H1 (cell line): ENCODE data around the gene FAM76A. TPM values are rescaled to one million over a fixed set of nuclear protein-coding genes. Genes with fewer than 3 reads are reported as not detected.

Experiments used
- CTCF ChIA-PET: fragments of 300-600 bp; sonication (Branson Sonifier 250); formaldehyde crosslinking; loops from one replicate; lab custom pipeline; 2021; ENCODE audit not compliant: partially characterized antibody; lab: Charles Lee
- POLR2A ChIA-PET: fragments of 300-600 bp; sonication (Branson Sonifier 250); formaldehyde crosslinking; loops from one replicate; lab custom pipeline; 2021; ENCODE audit warnings: inconsistent platforms; ENCODE audit not compliant: partially characterized antibody; lab: Charles Lee
- DNase-seq, 2 experiments: peaks; one replicate each; pipeline versions ENCODE4 v3.0.0 to v3.0.0-alpha.2; 2010 to 2022; ENCODE audit warnings: low spot score in 2 of 2, low read depth in 1 of 2, mixed read lengths in 1 of 2
- FAIRE-seq: peaks from 2 replicates; lab custom pipeline; 2011; peaks lifted over from hg19 to GRCh38; lab: Jason Lieb, UNC
- H2AFZ ChIP-seq: 2 replicates; pipeline ENCODE4 v1.8.1; 2012; ENCODE audit warnings: low read length, inconsistent platforms
- H2AK5ac ChIP-seq: 2 replicates; pipeline ENCODE4 v1.6.1; 2013; ENCODE audit warnings: low read depth, low read length
- H2BK120ac ChIP-seq: replicated peaks from 2 replicates; pipeline ENCODE3; 2013; ENCODE audit warnings: low read depth, low read length, inconsistent platforms
- H2BK12ac ChIP-seq: 2 replicates; pipeline ENCODE4 v1.6.1; 2013; ENCODE audit warnings: low read depth, low read length
- H2BK15ac ChIP-seq: 2 replicates; pipeline ENCODE4 v1.6.1; 2013; ENCODE audit warnings: low read length
- H2BK20ac ChIP-seq: 2 replicates; pipeline ENCODE4 v1.6.1; 2013; ENCODE audit warnings: low read length
- H2BK5ac ChIP-seq: 2 replicates; pipeline ENCODE4 v1.6.1; 2013; ENCODE audit warnings: low read depth, low read length
- H3K14ac ChIP-seq: 2 replicates; pipeline ENCODE4 v1.6.1; 2013; ENCODE audit warnings: inconsistent platforms; ENCODE audit not compliant: insufficient read length
- H3K18ac ChIP-seq: 2 replicates; pipeline ENCODE4 v1.6.1; 2013; ENCODE audit warnings: low read length; ENCODE audit errors: extremely low read depth
- H3K23ac ChIP-seq: 2 replicates; pipeline ENCODE4 v1.6.1; 2013; ENCODE audit warnings: inconsistent platforms; ENCODE audit not compliant: insufficient read length
- H3K23me2 ChIP-seq: 2 replicates; pipeline ENCODE4 v1.6.1; 2013; ENCODE audit warnings: low read depth, low read length
- H3K27ac ChIP-seq: 2 replicates; pipeline ENCODE4 v1.6.1; 2011; ENCODE audit warnings: low read depth, low read length, inconsistent platforms
- H3K27me3 ChIP-seq, 4 experiments: replicated peaks in 1 of 4; 1 replicate in 1 of 4; 2 replicates in 3 of 4; pipeline versions ENCODE4 v1.6.1 to v1.8.1; 2011 to 2013; ENCODE audit warnings: low read length in 3 of 4, mild to moderate bottlenecking in 3 of 4, inconsistent platforms in 2 of 4, mixed read lengths in 2 of 4, moderate library complexity in 1 of 4; ENCODE audit not compliant: control insufficient read depth in 3 of 4, insufficient read depth in 3 of 4; ENCODE audit errors: extremely low read depth in 1 of 4
- H3K36me3 ChIP-seq, 4 experiments: 2 replicates each; pipeline versions ENCODE4 v1.6.1 to v1.8.1; 2011 to 2013; ENCODE audit warnings: mild to moderate bottlenecking in 4 of 4, low read length in 3 of 4, moderate library complexity in 2 of 4, control low read depth in 1 of 4, inconsistent platforms in 1 of 4; ENCODE audit not compliant: insufficient read depth in 4 of 4, control insufficient read depth in 2 of 4
- H3K4ac ChIP-seq: replicated peaks from 2 replicates; pipeline ENCODE3; 2013; ENCODE audit warnings: low read length, low read depth, mixed read lengths, inconsistent platforms; ENCODE audit not compliant: insufficient read length
- H3K4me1 ChIP-seq, 4 experiments: replicated peaks in 1 of 4; 1 replicate in 1 of 4; 2 replicates in 3 of 4; pipeline versions ENCODE4 v1.6.1 to v1.8.1; 2011 to 2013; ENCODE audit warnings: low read length in 3 of 4, inconsistent platforms in 2 of 4, mixed read lengths in 1 of 4; ENCODE audit not compliant: insufficient read depth in 4 of 4, control insufficient read depth in 3 of 4
- H3K4me2 ChIP-seq, 2 experiments: 2 replicates each; pipeline versions ENCODE4 v1.6.1 to v1.8.1; 2011 to 2013; ENCODE audit warnings: low read depth in 2 of 2, low read length in 2 of 2, control low read depth in 1 of 2, inconsistent platforms in 1 of 2, mild to moderate bottlenecking in 1 of 2; ENCODE audit not compliant: insufficient read depth in 1 of 2
- H3K4me3 ChIP-seq, 4 experiments: fragments of 200-600, 300-600 bp in 1 of 4; sonication (generic), shearing (Covaris generic), sonication (Bioruptor Twin) in 1 of 4; 2 replicates each; pipeline versions ENCODE4 v1.5.1 to v1.8.1; 2011 to 2016; ENCODE audit warnings: low read length in 4 of 4, low read depth in 3 of 4, control low read depth in 2 of 4, inconsistent platforms in 2 of 4, mild to moderate bottlenecking in 2 of 4, mixed read lengths in 1 of 4, moderate library complexity in 1 of 4; ENCODE audit not compliant: insufficient read depth in 2 of 4; ENCODE audit errors: extremely low read depth in 1 of 4
- H3K56ac ChIP-seq: replicated peaks from 2 replicates; pipeline ENCODE3; 2013; ENCODE audit warnings: low read depth, mild to moderate bottlenecking, mixed read lengths, low read length, inconsistent platforms; ENCODE audit not compliant: insufficient read length
- H3K79me1 ChIP-seq: 2 replicates; pipeline ENCODE4 v1.6.1; 2013; ENCODE audit warnings: low read depth, low read length, control low read depth
- H3K79me2 ChIP-seq, 2 experiments: 2 replicates each; pipeline versions ENCODE4 v1.6.1 to v1.8.1; 2012 to 2013; ENCODE audit warnings: low read length in 2 of 2, mild to moderate bottlenecking in 2 of 2, inconsistent platforms in 1 of 2; ENCODE audit not compliant: insufficient read depth in 2 of 2, control insufficient read depth in 1 of 2
- H3K9ac ChIP-seq, 4 experiments: replicated peaks in 1 of 4; 1 replicate in 1 of 4; 2 replicates in 3 of 4; pipeline versions ENCODE4 v1.6.1 to v1.8.1; 2011 to 2013; ENCODE audit warnings: low read depth in 3 of 4, low read length in 3 of 4, control low read depth in 2 of 4, mild to moderate bottlenecking in 2 of 4, moderate library complexity in 2 of 4, inconsistent platforms in 1 of 4; ENCODE audit errors: extremely low read depth in 1 of 4
- H3K9me3 ChIP-seq, 2 experiments: 2 replicates each; pipeline versions ENCODE4 v1.6.1 to v1.8.1; 2012 to 2013; ENCODE audit warnings: mild to moderate bottlenecking in 2 of 2, moderate library complexity in 2 of 2, control low read depth in 1 of 2, inconsistent platforms in 1 of 2, low read depth in 1 of 2, low read length in 1 of 2, mixed read lengths in 1 of 2; ENCODE audit not compliant: insufficient read depth in 2 of 2
- H4K20me1 ChIP-seq, 2 experiments: replicated peaks in 1 of 2; 2 replicates each; pipeline versions ENCODE3 to v1.8.1; 2011 to 2013; ENCODE audit warnings: inconsistent platforms in 2 of 2, low read length in 2 of 2, mild to moderate bottlenecking in 1 of 2; ENCODE audit not compliant: insufficient read depth in 2 of 2, control insufficient read depth in 1 of 2
- H4K5ac ChIP-seq: 2 replicates; pipeline ENCODE4 v1.6.1; 2013; ENCODE audit warnings: low read length, low read depth, mixed read lengths, inconsistent platforms; ENCODE audit not compliant: insufficient read length
- H4K8ac ChIP-seq: 2 replicates; pipeline ENCODE4 v1.8.0; 2013; ENCODE audit warnings: mild to moderate bottlenecking, moderate library complexity, low read length, inconsistent platforms; ENCODE audit not compliant: insufficient read depth; ENCODE audit errors: extremely low read depth
- H4K91ac ChIP-seq: replicated peaks from 2 replicates; pipeline ENCODE3; 2013; ENCODE audit warnings: low read length, mixed read lengths, inconsistent platforms; ENCODE audit not compliant: insufficient read length
- ATF2 ChIP-seq: IDR thresholded peaks from 2 replicates; pipeline ENCODE4 v1.6.1; 2012; ENCODE audit warnings: low read length, inconsistent platforms
- CHD2 ChIP-seq: IDR thresholded peaks from 2 replicates; pipeline ENCODE4 v1.6.1; 2012; ENCODE audit warnings: low read length, improper control_type of control experiment
- JUN ChIP-seq: IDR thresholded peaks from 2 replicates; pipeline ENCODE4 v1.6.1; 2011; ENCODE audit warnings: low read depth, mild to moderate bottlenecking, improper control_type of control experiment, low read length
- KDM4A ChIP-seq: IDR thresholded peaks from one replicate; pipeline ENCODE4 v1.7.1; 2012; ENCODE audit warnings: low read depth, mild to moderate bottlenecking, moderate library complexity, low read length, inconsistent platforms; ENCODE audit not compliant: severe bottlenecking
- POLR2A ChIP-seq, 2 experiments: IDR thresholded peaks; 1 replicate in 1 of 2; 2 replicates in 1 of 2; pipeline ENCODE4 v1.6.1; 2011; ENCODE audit warnings: low read depth in 2 of 2, low read length in 2 of 2, mild to moderate bottlenecking in 2 of 2; ENCODE audit errors: control extremely low read depth in 1 of 2
- RFX5 ChIP-seq: IDR thresholded peaks from 2 replicates; pipeline ENCODE4 v1.6.1; 2011; ENCODE audit warnings: low read depth, low read length, improper control_type of control experiment, borderline replicate concordance
- SRF ChIP-seq: IDR thresholded peaks from 2 replicates; pipeline ENCODE4 v1.6.1; 2011; ENCODE audit warnings: mild to moderate bottlenecking, low read depth, low read length, moderate library complexity
- WGBS, 2 experiments: shearing (Covaris generic) in 1 of 2; methylation state at CpG; one replicate each; pipeline versions ENCODE4 v1.1.6 to v1.1.7; 2013 to 2015; ENCODE audit warnings: low lambda C conversion rate in 2 of 2, mixed read lengths in 2 of 2, inconsistent platforms in 1 of 2, low coverage in 1 of 2, missing lambda C conversion rate in 1 of 2; ENCODE audit not compliant: insufficient replicate concordance in 2 of 2, insufficient coverage in 1 of 2, insufficient read length in 1 of 2; ENCODE audit errors: extremely low coverage in 1 of 2, missing lambda C conversion rate in 1 of 2; 5-methylcytosine and 5-hydroxymethylcytosine counted together
- polyA plus RNA-seq, 7 experiments: library from polyadenylated mRNA; depleted of rRNA in 3 of 7; stranded (reverse) in 5 of 7; unstranded in 2 of 7; fragments of >200 nt in 5 of 7; fragments of 200-250 nt in 2 of 7; gene quantifications; 1 replicate in 5 of 7; 2 replicates in 1 of 7; 4 replicates in 1 of 7; pipeline versions ENCODE4 v1.2.1 to v1.2.3, GENCODE V29; 2011 to 2013; ENCODE audit warnings: missing spikeins in 2 of 7, mixed read lengths in 2 of 7
- total RNA-seq: library from RNA; stranded (reverse); fragmentation: NEBNext Ultra II Directional; extraction: Animal tissue kit (Norgen Biotek cat#: 25700); gene quantifications from 2 replicates; pipeline ENCODE4 v1.2.1, GENCODE V29; 2021
- TF ChIP-seq, protein P1 (sequence below): IDR thresholded peaks from 2 replicates; pipeline ENCODE4 v1.6.1; 2012; ENCODE audit warnings: inconsistent platforms
- TF ChIP-seq, protein P2 (sequence below): IDR thresholded peaks from 2 replicates; pipeline ENCODE4 v1.6.1; 2012; ENCODE audit warnings: inconsistent platforms

FAM76A gene
- total and polyA plus RNA-seq, 2 of the 8 experiments (the other 6 are each of a cell fraction or from before 2014, with no cell fraction given): 3.4 to 16.2 TPM

DNA sequence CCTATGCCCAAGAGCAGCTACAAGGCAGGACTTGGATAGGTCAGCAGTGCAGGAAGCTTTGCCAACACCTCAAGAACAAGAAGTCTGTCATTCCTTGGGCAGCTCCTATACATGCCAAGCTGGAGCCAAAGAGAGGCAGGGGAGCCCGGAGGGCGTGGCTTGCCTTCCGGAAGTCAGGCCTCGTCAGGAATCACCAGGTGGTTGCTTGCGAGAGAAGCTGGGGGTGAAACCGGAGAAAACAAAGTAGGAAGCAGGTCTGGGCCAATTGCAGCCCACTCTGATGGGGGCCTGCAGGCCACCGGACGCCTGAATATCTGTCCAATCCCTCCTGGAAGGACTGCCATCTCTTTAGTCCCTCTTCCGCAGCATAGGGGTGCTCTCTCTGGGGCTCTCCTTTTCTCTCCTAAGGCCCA is 794 bp upstream of the FAM76A start:
- 0 out of 2 replicates have a peak overlapping the region, but pooled peaks have one; percentile 81 for H2BK5ac ChIP-seq
- no peaks in the 10 kb centered on the region; a peak in 1 of 4 replicates for H3K79me2 ChIP-seq
- no peaks in the 10 kb centered on the region for H4K20me1 ChIP-seq
- peak overlapping the region in 2 of 4 experiments; percentile 41 to 45; a peak in 4 of 7 replicates for H3K9ac ChIP-seq
- TF ChIP-seq POLR2A (IDR thresholded peaks at IDR 0.05; ENCODE audit: control extremely low read depth in 1 of 2, low read depth in 2 of 2, low read length in 2 of 2): peak in 1 of 2 experiments; percentile 67; a peak in 1 of 3 replicates
- TF ChIP-seq KDM4A: no peak
- TF ChIP-seq, protein P1, sequence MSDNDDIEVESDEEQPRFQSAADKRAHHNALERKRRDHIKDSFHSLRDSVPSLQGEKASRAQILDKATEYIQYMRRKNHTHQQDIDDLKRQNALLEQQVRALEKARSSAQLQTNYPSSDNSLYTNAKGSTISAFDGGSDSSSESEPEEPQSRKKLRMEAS: peak; percentile 54; the same call in 1 of the 2 replicates
- TF ChIP-seq, protein P2, sequence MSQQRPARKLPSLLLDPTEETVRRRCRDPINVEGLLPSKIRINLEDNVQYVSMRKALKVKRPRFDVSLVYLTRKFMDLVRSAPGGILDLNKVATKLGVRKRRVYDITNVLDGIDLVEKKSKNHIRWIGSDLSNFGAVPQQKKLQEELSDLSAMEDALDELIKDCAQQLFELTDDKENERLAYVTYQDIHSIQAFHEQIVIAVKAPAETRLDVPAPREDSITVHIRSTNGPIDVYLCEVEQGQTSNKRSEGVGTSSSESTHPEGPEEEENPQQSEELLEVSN: no peak
- no peak for TF ChIP-seq JUN
- 0 out of 2 replicates have a peak, but pooled peaks have one; percentile 29 for TF ChIP-seq RFX5
- no peak for TF ChIP-seq SRF
- TF ChIP-seq ATF2: no peak
- no peak for TF ChIP-seq CHD2
- H2BK15ac ChIP-seq: no peak overlapping the region; the same call in 1 of the 2 replicates
- no peak overlapping the region for H4K91ac ChIP-seq
- H3K18ac ChIP-seq: peak overlapping the region; percentile 93
- H4K8ac ChIP-seq: peak overlapping the region; percentile 63; the same call in 1 of the 2 replicates
- no peaks in the 10 kb centered on the region for H3K79me1 ChIP-seq
- H2AK5ac ChIP-seq: no peak overlapping the region
- WGBS, 2 experiments: 77% methylated on average over 9 of the region's 9 CpGs; no CpG with 5 or more reads in 1 of the 2 experiments
- no peak overlapping the region for H4K5ac ChIP-seq
- H3K9me3 ChIP-seq: no peaks in the 10 kb centered on the region
- H3K27me3 ChIP-seq: peaks cover 0 to 2% (median 0%) of the 10 kb centered on the region in 4 experiments; a peak in 1 of 7 replicates
- peak overlapping the region in 3 of 4 experiments; percentile 9 to 49 (median 14); a peak in 4 of 8 replicates for H3K4me3 ChIP-seq
- H3K56ac ChIP-seq: no peak overlapping the region
- peaks cover 0 to 5% (median under 1%) of the 10 kb centered on the region in 4 experiments; a peak in 3 of 7 replicates for H3K4me1 ChIP-seq
- H3K4me2 ChIP-seq: peak overlapping the region; percentile 53 to 55
- peak overlapping the region; percentile 12; the same call in 1 of the 2 replicates for H2BK12ac ChIP-seq
- FAIRE-seq: no peak
- DNase-seq: peak; percentile 25 to 70
- H3K23ac ChIP-seq: no peak overlapping the region
- H3K27ac ChIP-seq: peak overlapping the region; percentile 65
- ChIA-PET CTCF (interaction anchor here (0.5 to 1.9 kb wide), 8 partner anchors 48 to 605 kb away, joined by 3 to 9 read pairs (median 3); partner anchors contain the start of gene STX12), POLR2A (interaction anchor here (0.6 to 1.6 kb wide), 15 partner anchors 10 to 604 kb away, joined by 3 to 8 read pairs (median 3); partner anchors contain the start of genes IFI6, MED18, PPP1R8 and SESN2)
- H3K36me3 ChIP-seq: no peaks in the 10 kb centered on the region
- no peak overlapping the region for H3K14ac ChIP-seq
- 0 out of 2 replicates have a peak overlapping the region, but pooled peaks have one; percentile 25 for H2AFZ ChIP-seq
- no peak overlapping the region for H2BK20ac ChIP-seq
- peak overlapping the region; percentile 40 for H2BK120ac ChIP-seq
- peaks cover 3% of the 10 kb centered on the region; the same call in 1 of the 2 replicates for H3K23me2 ChIP-seq
- no peak overlapping the region for H3K4ac ChIP-seq
